OCI-LY7 (cell line): ENCODE results near the gene GDA. TPM values are rescaled to one million over a fixed set of nuclear protein-coding genes. Genes with fewer than 3 reads are reported as not detected.

Experiments
- BruUV-seq: library from RNA; stranded (reverse); fragments of 400-500 nt; replicated peaks from 2 replicates; lab custom pipeline; 2021; lab: Mats Ljungman, UMichigan
- CTCF ChIA-PET: fragments of 300-600 bp; sonication (Branson Sonifier 250); formaldehyde crosslinking; loops from one replicate; lab custom pipeline; 2022; ENCODE audit warnings: antibody characterized with exemption; ENCODE audit not compliant: unreplicated experiment; lab: Charles Lee
- POLR2A ChIA-PET: fragments of 300-600 bp; sonication (Branson Sonifier 250); formaldehyde crosslinking; loops from one replicate; lab custom pipeline; 2022; ENCODE audit warnings: antibody characterized with exemption; lab: Charles Lee
- DNase-seq: peaks from one replicate; pipeline ENCODE4 v3.0.0-alpha.2; 2015; ENCODE audit warnings: low spot score
- H2AFZ ChIP-seq: fragments of 200-600 bp; sonication (generic), shearing (Covaris generic); 2 replicates; pipeline ENCODE4 v1.6.1; 2014; ENCODE audit warnings: mild to moderate bottlenecking, antibody characterized with exemption, low read length, moderate library complexity
- H3K27ac ChIP-seq: fragments of 200-600 bp; sonication (generic); 2 replicates; pipeline ENCODE4 v1.5.1; 2014; ENCODE audit warnings: mixed run types, low read depth, mild to moderate bottlenecking, moderate library complexity, low read length, inconsistent platforms; ENCODE audit not compliant: poor library complexity, severe bottlenecking
- H3K36me3 ChIP-seq: fragments of 200-600 bp; sonication (generic); 2 replicates; pipeline ENCODE4 v1.6.1; 2014; ENCODE audit warnings: mild to moderate bottlenecking, antibody characterized with exemption, low read length, moderate library complexity, mixed read lengths; ENCODE audit not compliant: insufficient read depth
- H3K4me1 ChIP-seq: fragments of 200-600 bp; sonication (generic); 2 replicates; pipeline ENCODE4 v1.5.1; 2014; ENCODE audit warnings: mild to moderate bottlenecking, low read length; ENCODE audit not compliant: insufficient read depth, poor library complexity, severe bottlenecking
- H3K4me2 ChIP-seq: fragments of 200-600 bp; sonication (generic); 2 replicates; pipeline ENCODE4 v1.6.1; 2014; ENCODE audit warnings: mild to moderate bottlenecking, low read length
- H3K4me3 ChIP-seq: fragments of 200-600 bp; sonication (generic); 2 replicates; pipeline ENCODE4 v1.5.1; 2014; ENCODE audit warnings: mild to moderate bottlenecking, low read depth, low read length; ENCODE audit not compliant: poor library complexity, severe bottlenecking
- H3K79me2 ChIP-seq: fragments of 200-600 bp; sonication (generic); 2 replicates; pipeline ENCODE4 v1.6.1; 2016; ENCODE audit warnings: low read depth, mild to moderate bottlenecking, low read length, moderate library complexity, mixed read lengths; ENCODE audit not compliant: insufficient read depth
- H3K9me2 ChIP-seq: fragments of 200-600 bp; sonication (generic); 2 replicates; pipeline ENCODE4 v1.6.1; 2016; ENCODE audit warnings: mild to moderate bottlenecking, low read length, mixed read lengths; ENCODE audit not compliant: insufficient read depth
- H3K9me3 ChIP-seq: fragments of 200-600 bp; sonication (generic); 2 replicates; pipeline ENCODE4 v1.6.1; 2014; ENCODE audit warnings: mild to moderate bottlenecking, mixed run types, low read length, mixed read lengths
- H4K20me1 ChIP-seq: fragments of 200-600 bp; sonication (generic); 2 replicates; pipeline ENCODE4 v1.6.1; 2014; ENCODE audit warnings: mild to moderate bottlenecking, antibody characterized with exemption, low read length, moderate library complexity, mixed read lengths; ENCODE audit not compliant: insufficient read depth
- CTCF ChIP-seq: fragments of 200-600 bp; sonication (generic); conservative IDR thresholded peaks from 2 replicates; pipeline ENCODE4 v1.5.1; 2014; ENCODE audit warnings: mild to moderate bottlenecking, antibody characterized with exemption, low read length, moderate library complexity, mixed read lengths
- EZH2phosphoT487 ChIP-seq: fragments of 200-600 bp; sonication (generic); IDR thresholded peaks from 2 replicates; pipeline ENCODE4 v1.6.1; 2018; ENCODE audit warnings: low read depth, borderline replicate concordance, mild to moderate bottlenecking, mixed run types, antibody characterized with exemption, low read length, moderate library complexity, mixed read lengths
- intact Hi-C: fragments of 100-400 bp; cut with micrococcal nuclease; formaldehyde crosslinking; loops from one replicate; pipeline ENCODE4 v1.10.0; 2022; ENCODE audit not compliant: unreplicated experiment
- total RNA-seq, 2 experiments: library from RNA; depleted of rRNA in 1 of 2; stranded (reverse); fragments of >200 nt in 1 of 2; shearing (Covaris generic) in 1 of 2; gene quantifications; 2 replicates each; pipeline ENCODE4 v1.2.3, GENCODE V29; 2014 to 2022

Gene GDA
- total RNA-seq, 2 experiments from 2014 or later, result not detected

GRCh38 chr9:72145733-72146505 is 3.3 kb upstream of the GDA start:
- Histone ChIP-seq H3K9me2 (no peaks in the 10 kb centered on the region), H4K20me1 (no peaks in the 10 kb centered on the region), H3K27ac (no peak overlapping the region), H3K36me3 (no peaks in the 10 kb centered on the region), H3K4me2 (no peak overlapping the region), H3K4me1 (no peaks in the 10 kb centered on the region), H3K9me3 (no peaks in the 10 kb centered on the region), H3K79me2 (no peaks in the 10 kb centered on the region), H2AFZ (no peak overlapping the region), H3K4me3 (no peak overlapping the region)
- intact Hi-C loops, result no loop called here
- ChIA-PET POLR2A (interaction anchor here (1.2 kb wide), 1 partner anchor 12 kb away, joined by 3 read pairs; no protein-coding TSS in a partner anchor), CTCF (no interaction called here)
- DNase-seq, result no peak
- no TSS peak for BruUV-seq
- TF ChIP-seq EZH2phosphoT487 (no peak), CTCF (no peak)

GRCh38 chr9:72147676-72148075 is 1.6 kb upstream of the GDA start:
- TF ChIP-seq EZH2phosphoT487 (no peak), CTCF (no peak)
- DNase-seq, result no peak
- intact Hi-C loops, result no loop called here
- no peaks in the 10 kb centered on the region for H3K9me2 ChIP-seq
- H4K20me1 ChIP-seq, result no peaks in the 10 kb centered on the region
- H3K4me2 ChIP-seq, result no peak overlapping the region
- H2AFZ ChIP-seq, result no peak overlapping the region
- BruUV-seq, result no TSS peak
- POLR2A ChIA-PET, result no interaction called here
- no peaks in the 10 kb centered on the region for H3K36me3 ChIP-seq
- H3K9me3 ChIP-seq, result no peaks in the 10 kb centered on the region
- no peaks in the 10 kb centered on the region for H3K79me2 ChIP-seq
- no peaks in the 10 kb centered on the region for H3K4me1 ChIP-seq
- H3K4me3 ChIP-seq, result no peak overlapping the region
- no peak overlapping the region for H3K27ac ChIP-seq
- CTCF ChIA-PET, result no interaction called here

GRCh38 chr9:72150127-72150526 is 887 bp downstream of the GDA start:
- POLR2A ChIA-PET, result no interaction called here

More at GRCh38 chr9:72150127-72150526, 887 bp downstream of the GDA start:
- no peak for DNase-seq
- H3K4me1 ChIP-seq, result no peaks in the 10 kb centered on the region
- H3K4me2 ChIP-seq, result no peak overlapping the region
- no peak overlapping the region for H2AFZ ChIP-seq
- H3K36me3 ChIP-seq, result no peaks in the 10 kb centered on the region
- no peak for TF ChIP-seq CTCF
- TF ChIP-seq EZH2phosphoT487, result no peak
- no TSS peak for BruUV-seq
- no peaks in the 10 kb centered on the region for H3K9me3 ChIP-seq
- no peaks in the 10 kb centered on the region for H4K20me1 ChIP-seq
- CTCF ChIA-PET, result no interaction called here
- no peak overlapping the region for H3K4me3 ChIP-seq
- no peaks in the 10 kb centered on the region for H3K9me2 ChIP-seq
- H3K27ac ChIP-seq, result no peak overlapping the region
- intact Hi-C loops, result no loop called here
- no peaks in the 10 kb centered on the region for H3K79me2 ChIP-seq
